D721Med (cell line): ENCODE data around the gene AIRE.

Source experiments
- DNase-seq: peaks from one replicate; pipeline ENCODE4 v3.0.0; 2011; ENCODE audit warnings: low spot score; ENCODE audit not compliant: insufficient read length
- FAIRE-seq: peaks from 2 replicates; lab custom pipeline; 2011; peaks lifted over from hg19 to GRCh38; lab: Jason Lieb, UNC
- TF ChIP-seq, protein P1 (sequence below): IDR thresholded peaks from 2 replicates; pipeline ENCODE4 v1.5.1; 2012; ENCODE audit warnings: mild to moderate bottlenecking, control low read depth; ENCODE audit not compliant: insufficient read depth; ENCODE audit errors: missing control alignments

Gene AIRE

DNA sequence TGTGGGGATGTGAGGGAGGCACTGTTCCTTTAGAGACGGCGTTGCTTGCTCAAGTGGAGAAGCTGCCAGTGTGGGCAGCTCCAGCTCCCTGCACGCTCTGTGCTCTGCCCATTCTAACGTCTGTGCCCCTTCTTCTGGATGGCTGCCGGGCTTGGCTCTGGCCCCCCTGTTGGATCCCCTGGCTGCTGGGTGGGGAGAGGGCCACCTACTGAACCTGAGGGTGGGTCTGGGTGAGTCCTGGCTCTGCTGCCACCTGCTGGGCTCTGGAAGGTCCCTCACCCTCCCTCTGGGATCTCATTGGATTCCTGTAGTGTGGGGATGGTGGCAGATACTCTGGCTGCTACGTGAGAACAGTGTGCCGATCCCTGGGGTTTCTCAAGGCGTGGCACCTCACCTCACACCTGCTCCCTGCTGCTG is 19.2 kb downstream of the AIRE start:
- no peak for FAIRE-seq
- TF ChIP-seq, protein P1, sequence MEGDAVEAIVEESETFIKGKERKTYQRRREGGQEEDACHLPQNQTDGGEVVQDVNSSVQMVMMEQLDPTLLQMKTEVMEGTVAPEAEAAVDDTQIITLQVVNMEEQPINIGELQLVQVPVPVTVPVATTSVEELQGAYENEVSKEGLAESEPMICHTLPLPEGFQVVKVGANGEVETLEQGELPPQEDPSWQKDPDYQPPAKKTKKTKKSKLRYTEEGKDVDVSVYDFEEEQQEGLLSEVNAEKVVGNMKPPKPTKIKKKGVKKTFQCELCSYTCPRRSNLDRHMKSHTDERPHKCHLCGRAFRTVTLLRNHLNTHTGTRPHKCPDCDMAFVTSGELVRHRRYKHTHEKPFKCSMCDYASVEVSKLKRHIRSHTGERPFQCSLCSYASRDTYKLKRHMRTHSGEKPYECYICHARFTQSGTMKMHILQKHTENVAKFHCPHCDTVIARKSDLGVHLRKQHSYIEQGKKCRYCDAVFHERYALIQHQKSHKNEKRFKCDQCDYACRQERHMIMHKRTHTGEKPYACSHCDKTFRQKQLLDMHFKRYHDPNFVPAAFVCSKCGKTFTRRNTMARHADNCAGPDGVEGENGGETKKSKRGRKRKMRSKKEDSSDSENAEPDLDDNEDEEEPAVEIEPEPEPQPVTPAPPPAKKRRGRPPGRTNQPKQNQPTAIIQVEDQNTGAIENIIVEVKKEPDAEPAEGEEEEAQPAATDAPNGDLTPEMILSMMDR, result peak; percentile 62

DNA sequence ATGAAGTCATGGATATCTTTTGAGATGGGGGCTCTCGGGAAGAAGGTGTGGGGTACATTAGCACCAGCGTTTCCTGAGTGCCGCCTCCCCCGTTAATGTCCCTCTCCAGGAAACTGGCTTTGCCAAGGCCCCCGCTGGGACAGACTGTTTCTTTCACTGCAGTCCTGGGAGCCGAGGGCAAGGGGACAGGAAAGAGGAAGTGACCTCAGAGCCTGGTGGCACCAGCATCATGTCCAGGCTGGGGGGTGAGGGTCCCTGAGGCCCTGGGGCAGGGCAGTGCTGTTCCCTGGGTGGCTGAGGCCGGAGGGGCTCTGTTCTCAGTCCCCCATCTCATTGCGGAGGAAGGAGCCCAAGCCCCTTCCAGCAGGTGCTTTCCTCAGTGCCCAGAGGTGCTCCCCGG is 20.0 kb downstream of the AIRE start:
- no peak for FAIRE-seq
- TF ChIP-seq, protein P1, result no peak
- DNase-seq, result no peak

More for the DNA sequence above, 19.2 kb downstream of the AIRE start:
- peak; percentile 83 for DNase-seq

- no peak for FAIRE-seq
- TF ChIP-seq, protein P1, result no peak
Measured at GRCh38 chr21:44306936-44307704, 21.4 kb downstream of the AIRE start.

DNA sequence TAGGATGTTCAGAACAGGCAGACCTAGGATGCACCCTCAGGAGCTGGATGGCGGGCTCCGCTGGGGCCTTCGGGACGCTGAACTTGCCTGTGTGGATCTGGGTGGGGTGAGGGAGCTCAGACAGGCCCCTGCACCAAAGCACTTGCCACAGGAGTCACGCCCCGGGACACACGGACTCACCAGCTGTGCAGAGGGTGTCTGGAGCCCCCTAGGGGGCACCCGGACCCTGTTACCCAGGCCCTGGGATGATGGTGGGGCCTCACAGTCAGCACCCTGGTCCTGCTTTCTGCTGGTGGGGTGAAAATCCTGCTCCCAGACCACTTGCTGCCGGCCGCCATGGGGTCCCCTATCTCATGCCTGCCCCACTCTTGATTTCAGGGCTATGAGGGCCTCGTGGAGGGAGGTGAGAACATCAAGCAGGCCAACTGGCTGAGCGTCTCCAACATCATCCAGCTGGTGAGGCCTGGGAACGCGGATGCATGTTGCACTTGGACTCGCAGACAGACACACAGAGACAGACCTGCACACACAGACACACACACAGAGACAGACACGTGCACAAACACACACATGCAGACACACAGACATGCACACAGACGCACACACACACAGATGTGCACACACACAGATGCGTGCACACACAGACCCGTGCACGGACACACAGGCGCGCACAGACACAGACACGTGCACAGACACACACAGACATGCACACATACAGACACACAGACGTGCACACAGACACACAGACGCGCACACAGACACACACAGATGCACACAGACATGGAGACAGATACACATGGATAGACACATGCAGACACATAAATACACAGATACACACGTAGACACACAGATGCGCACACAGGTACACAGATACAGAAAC is 25.2 kb downstream of the AIRE start:
- DNase-seq (no peak), FAIRE-seq (no peak)
- TF ChIP-seq, protein P1, result no peak

More at GRCh38 chr21:44306936-44307704, 21.4 kb downstream of the AIRE start:
- no peak for DNase-seq

DNA sequence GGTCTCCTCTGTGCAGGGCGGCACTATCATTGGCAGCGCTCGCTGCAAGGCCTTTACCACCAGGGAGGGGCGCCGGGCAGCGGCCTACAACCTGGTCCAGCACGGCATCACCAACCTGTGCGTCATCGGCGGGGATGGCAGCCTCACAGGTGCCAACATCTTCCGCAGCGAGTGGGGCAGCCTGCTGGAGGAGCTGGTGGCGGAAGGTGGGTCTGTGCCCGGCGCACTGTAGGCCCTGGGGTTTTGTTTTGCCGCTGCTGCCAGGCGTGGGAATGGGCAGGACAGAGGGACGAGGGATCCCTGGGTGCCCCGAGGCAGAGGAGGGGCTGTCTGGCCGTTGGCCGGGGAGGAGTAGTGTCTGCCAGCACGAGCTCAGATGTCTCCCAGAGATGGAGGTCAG is 26.4 kb downstream of the AIRE start:
- TF ChIP-seq, protein P1, result no peak
- no peak for FAIRE-seq
- DNase-seq, result no peak

- FAIRE-seq, result no peak
- TF ChIP-seq, protein P1, result no peak
- no peak for DNase-seq
Measured at GRCh38 chr21:44312716-44313115, 27.0 kb downstream of the AIRE start.
